MCF 10A (cell line): Measurements from ENCODE around the gene EIF2S2. TPM values are rescaled to one million over a fixed set of nuclear protein-coding genes. Genes with fewer than 3 reads are reported as not detected.

ENCODE experiments used
- BruUV-seq: library from RNA; stranded (reverse); fragments of 400-500 nt; replicated peaks from 2 replicates; lab custom pipeline; 2021; lab: Mats Ljungman, UMichigan
- CTCF ChIA-PET: fragments of 300-600 bp; sonication (Branson Sonifier 250); formaldehyde crosslinking; extraction: SDS; loops from one replicate; lab custom pipeline; 2021; ENCODE audit warnings: antibody characterized with exemption, inconsistent platforms; lab: Yijun Ruan, JAX
- POLR2A ChIA-PET: fragments of 300-600, 350-650 bp; sonication (Branson Sonifier 250); formaldehyde crosslinking; extraction: SDS; loops from one replicate; lab custom pipeline; 2020; ENCODE audit warnings: antibody characterized with exemption, inconsistent platforms; lab: Yijun Ruan, JAX
- DNase-seq: peaks from one replicate; pipeline ENCODE4 v3.0.0-alpha.2; 2018; ENCODE audit not compliant: unreplicated experiment
- H3K27ac Mint-ChIP-seq: one replicate; pipeline ENCODE4 v1.8.0; 2022; ENCODE audit warnings: mild to moderate bottlenecking, low read depth, mixed read lengths; ENCODE audit not compliant: unreplicated experiment
- H3K27me3 Mint-ChIP-seq: one replicate; pipeline ENCODE4 v1.8.0; 2022; ENCODE audit warnings: mixed read lengths; ENCODE audit not compliant: insufficient read depth, unreplicated experiment
- H3K36me3 Mint-ChIP-seq: one replicate; pipeline ENCODE4 v1.8.0; 2022; ENCODE audit warnings: mild to moderate bottlenecking, moderate library complexity, mixed read lengths; ENCODE audit not compliant: insufficient read depth, unreplicated experiment
- H3K4me1 Mint-ChIP-seq: one replicate; pipeline ENCODE4 v1.8.0; 2022; ENCODE audit warnings: mixed read lengths; ENCODE audit not compliant: insufficient read depth, unreplicated experiment
- H3K4me3 Mint-ChIP-seq: one replicate; pipeline ENCODE4 v1.8.0; 2022; ENCODE audit warnings: mild to moderate bottlenecking, moderate library complexity, mixed read lengths; ENCODE audit not compliant: unreplicated experiment
- H3K9me3 Mint-ChIP-seq: one replicate; pipeline ENCODE4 v1.8.0; 2022; ENCODE audit warnings: mixed read lengths; ENCODE audit not compliant: unreplicated experiment
- intact Hi-C: fragments of 100-400 bp; cut with micrococcal nuclease; formaldehyde crosslinking; loops from 2 replicates; pipeline ENCODE4 v1.14.1; 2022
- total RNA-seq: library from RNA; stranded (reverse); gene quantifications from 2 replicates; pipeline ENCODE4 v1.2.3, GENCODE V29; 2022
- TF ChIP-seq, protein P1 (sequence below): fragments of 200-600 bp; IDR thresholded peaks from one replicate; pipeline ENCODE4 v1.8.0; 2022; ENCODE audit warnings: antibody characterized with exemption, mild to moderate bottlenecking; ENCODE audit not compliant: unreplicated experiment

The EIF2S2 gene
- total RNA-seq, 1 experiment from 2014 or later = 191 TPM

DNA sequence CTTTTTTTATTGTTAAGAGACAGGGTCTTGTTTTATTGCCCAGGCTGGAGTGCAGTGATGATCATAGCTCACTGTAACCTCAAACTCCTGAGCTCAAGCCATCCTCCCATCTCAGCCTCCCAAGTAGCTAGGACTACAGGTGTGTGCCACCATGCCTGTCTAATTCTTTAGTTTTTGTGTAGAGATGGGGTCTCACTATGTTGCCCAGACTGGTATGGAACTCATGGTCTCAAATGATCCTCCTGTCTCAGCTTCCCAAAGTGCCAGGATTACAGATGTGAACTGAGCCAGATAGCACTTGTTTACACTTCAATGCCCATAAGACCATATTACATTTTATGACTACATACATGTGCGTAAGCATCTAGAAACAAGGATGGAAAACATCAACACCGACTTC lies 18.1 kb downstream of the EIF2S2 start:
- no peaks in the 10 kb centered on the region for H3K4me1 Mint-ChIP-seq
- ChIA-PET CTCF (interaction anchor here (0.6 kb wide), 1 partner anchor 235 kb away, joined by 3 read pairs; no protein-coding TSS in a partner anchor), POLR2A (interaction anchor here (0.6 to 7.9 kb wide), 6 partner anchors 9 to 1669 kb away, joined by 3 to 47 read pairs (median 4); partner anchors contain the start of gene EIF2S2)
- intact Hi-C loops = no loop called here
- H3K27ac Mint-ChIP-seq = no peak overlapping the region
- H3K27me3 Mint-ChIP-seq = no peaks in the 10 kb centered on the region
- H3K4me3 Mint-ChIP-seq = no peak overlapping the region
- DNase-seq = no peak
- TF ChIP-seq, protein P1, sequence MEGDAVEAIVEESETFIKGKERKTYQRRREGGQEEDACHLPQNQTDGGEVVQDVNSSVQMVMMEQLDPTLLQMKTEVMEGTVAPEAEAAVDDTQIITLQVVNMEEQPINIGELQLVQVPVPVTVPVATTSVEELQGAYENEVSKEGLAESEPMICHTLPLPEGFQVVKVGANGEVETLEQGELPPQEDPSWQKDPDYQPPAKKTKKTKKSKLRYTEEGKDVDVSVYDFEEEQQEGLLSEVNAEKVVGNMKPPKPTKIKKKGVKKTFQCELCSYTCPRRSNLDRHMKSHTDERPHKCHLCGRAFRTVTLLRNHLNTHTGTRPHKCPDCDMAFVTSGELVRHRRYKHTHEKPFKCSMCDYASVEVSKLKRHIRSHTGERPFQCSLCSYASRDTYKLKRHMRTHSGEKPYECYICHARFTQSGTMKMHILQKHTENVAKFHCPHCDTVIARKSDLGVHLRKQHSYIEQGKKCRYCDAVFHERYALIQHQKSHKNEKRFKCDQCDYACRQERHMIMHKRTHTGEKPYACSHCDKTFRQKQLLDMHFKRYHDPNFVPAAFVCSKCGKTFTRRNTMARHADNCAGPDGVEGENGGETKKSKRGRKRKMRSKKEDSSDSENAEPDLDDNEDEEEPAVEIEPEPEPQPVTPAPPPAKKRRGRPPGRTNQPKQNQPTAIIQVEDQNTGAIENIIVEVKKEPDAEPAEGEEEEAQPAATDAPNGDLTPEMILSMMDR = no peak
- no peaks in the 10 kb centered on the region for H3K9me3 Mint-ChIP-seq
- BruUV-seq = no TSS peak
- peaks cover 94% of the 10 kb centered on the region for H3K36me3 Mint-ChIP-seq

DNA sequence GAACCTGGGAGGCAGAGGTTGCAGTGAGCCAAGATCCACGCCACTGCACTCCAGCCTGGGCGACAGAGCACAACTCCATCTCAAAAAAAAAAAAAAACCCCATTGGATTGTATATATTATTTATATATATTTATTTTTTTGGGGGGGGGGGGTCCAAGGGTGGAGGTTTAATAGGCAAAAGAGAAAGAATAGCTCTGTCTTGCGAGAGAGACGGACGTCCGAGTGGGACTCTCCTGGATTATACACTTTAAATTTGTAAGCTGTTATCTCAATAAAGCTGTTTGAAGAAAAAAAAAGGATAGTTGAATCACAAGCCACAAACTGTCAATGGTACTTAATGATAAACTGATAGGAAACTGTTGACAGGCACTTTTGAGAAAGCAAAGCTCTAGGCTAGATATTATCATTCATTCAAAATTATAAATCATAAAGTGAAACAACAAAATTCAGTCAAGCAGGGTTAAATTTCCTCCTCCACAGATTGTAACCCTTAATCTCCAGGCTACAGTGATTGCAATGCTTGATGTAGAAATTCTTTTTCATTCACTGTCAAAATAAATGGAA lies 20.3 kb downstream of the EIF2S2 start:
- Mint-ChIP-seq H3K9me3 (no peaks in the 10 kb centered on the region), H3K27ac (no peak overlapping the region), H3K27me3 (no peaks in the 10 kb centered on the region), H3K4me1 (no peaks in the 10 kb centered on the region), H3K36me3 (peaks cover 94% of the 10 kb centered on the region), H3K4me3 (no peak overlapping the region)
- no TSS peak for BruUV-seq
- intact Hi-C loops = no loop called here
- POLR2A ChIA-PET = interaction anchor here (0.9 to 7.9 kb wide), 5 partner anchors 9 to 99 kb away, joined by 3 to 47 read pairs (median 7); partner anchors contain the start of gene EIF2S2
- CTCF ChIA-PET = interaction anchor here (0.7 to 1.2 kb wide), 3 partner anchors 10 to 250 kb away, joined by 4 to 5 read pairs (median 4); no protein-coding TSS in a partner anchor
- no peak for DNase-seq
- TF ChIP-seq, protein P1 = no peak

DNA sequence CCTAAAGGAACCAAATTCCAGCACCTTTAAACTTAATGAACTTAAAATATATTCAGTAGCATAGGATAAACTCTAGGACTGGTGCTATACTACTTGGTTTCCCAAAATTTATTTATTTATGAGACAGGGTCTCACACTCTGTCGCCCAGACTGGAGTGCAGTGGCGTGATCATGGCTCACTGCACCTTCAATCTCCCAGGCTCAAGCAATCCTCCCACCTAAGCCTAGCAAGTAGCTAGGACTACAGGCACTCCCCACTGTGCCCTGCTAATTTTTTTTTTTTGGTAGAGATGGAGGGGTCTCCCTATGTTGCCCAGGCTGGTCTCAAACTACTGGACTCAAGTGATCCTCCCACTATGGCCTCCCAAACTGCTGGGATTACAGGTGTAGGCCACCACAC lies 21.4 kb downstream of the EIF2S2 start:
- Mint-ChIP-seq H3K9me3 (no peaks in the 10 kb centered on the region), H3K4me1 (no peaks in the 10 kb centered on the region), H3K27ac (no peak overlapping the region), H3K36me3 (peaks cover 94% of the 10 kb centered on the region), H3K27me3 (no peaks in the 10 kb centered on the region), H3K4me3 (no peak overlapping the region)
- DNase-seq = no peak
- TF ChIP-seq, protein P1 = no peak
- ChIA-PET POLR2A (interaction anchor here (0.7 to 7.9 kb wide), 6 partner anchors 11 to 31 kb away, joined by 3 to 47 read pairs (median 5); partner anchors contain the start of gene EIF2S2), CTCF (no interaction called here)
- intact Hi-C loops = no loop called here
- BruUV-seq = no TSS peak

DNA sequence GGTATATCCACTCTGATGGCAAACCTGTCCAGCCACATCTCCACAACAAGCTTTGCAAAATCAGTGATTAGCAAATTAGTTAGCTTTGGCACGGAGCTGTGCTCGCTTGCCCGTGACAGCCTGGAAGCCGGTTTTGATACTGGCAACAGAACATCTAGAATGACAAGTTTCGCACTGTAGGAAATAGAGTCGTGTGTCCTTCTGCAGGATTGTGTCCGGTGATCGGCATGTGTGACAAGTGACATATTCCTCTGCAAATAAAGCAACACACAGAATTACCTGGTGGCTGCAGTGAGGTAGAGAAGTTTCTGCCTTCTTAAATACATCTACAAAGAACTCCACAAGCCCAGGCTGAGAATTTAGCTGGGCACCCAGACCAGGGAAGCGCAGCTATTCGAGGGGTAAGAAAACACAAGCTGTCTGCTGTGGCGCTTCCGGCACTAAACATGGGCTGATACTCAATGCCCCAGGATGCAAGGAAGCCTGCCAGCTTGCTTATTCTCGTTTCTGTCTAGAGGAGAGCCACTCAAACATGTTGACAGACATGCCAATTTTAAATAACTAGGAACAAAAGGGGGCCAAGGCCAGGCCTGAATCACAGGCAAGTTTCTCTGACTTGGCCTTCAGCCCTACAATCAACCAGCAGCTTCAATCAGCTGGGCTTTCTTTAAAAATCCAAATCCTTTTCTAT lies 22.2 kb downstream of the EIF2S2 start:
- TF ChIP-seq, protein P1 = no peak
- H3K4me3 Mint-ChIP-seq = no peak overlapping the region
- no peaks in the 10 kb centered on the region for H3K9me3 Mint-ChIP-seq
- intact Hi-C loops = no loop called here
- H3K27me3 Mint-ChIP-seq = no peaks in the 10 kb centered on the region
- H3K4me1 Mint-ChIP-seq = no peaks in the 10 kb centered on the region
- TSS peak; percentile 79 for BruUV-seq
- H3K36me3 Mint-ChIP-seq = peaks cover 96% of the 10 kb centered on the region
- CTCF ChIA-PET = no interaction called here
- no peak for DNase-seq
- POLR2A ChIA-PET = interaction anchor here (0.7 to 7.9 kb wide), 6 partner anchors 10 to 32 kb away, joined by 3 to 47 read pairs (median 4); partner anchors contain the start of gene EIF2S2
- H3K27ac Mint-ChIP-seq = no peak overlapping the region
